Esophagus squamous epithelium (tissue), 5 donors: ENCODE results near the gene EI24. TPM values are rescaled to one million over a fixed set of nuclear protein-coding genes. Genes with fewer than 3 reads are reported as not detected.

ENCODE experiments used
- DNase-seq: peaks from one replicate; lab custom pipeline; 2025; lab: John Stamatoyannopoulos, UW
- H3K27ac ChIP-seq, 4 donors: fragments of 200-600 bp; sonication (generic); one replicate each; pipeline ENCODE4 v1.5.1; 2016 to 2019; ENCODE audit warnings: mild to moderate bottlenecking in 1 of 4
- H3K27me3 ChIP-seq, 4 donors: fragments of 200-600 bp; sonication (generic); 1 replicate in 3 of 4; 2 replicates in 1 of 4; pipeline versions ENCODE4 v1.5.1 to v1.6.0; 2017 to 2021; ENCODE audit warnings: antibody characterized with exemption in 1 of 4
- H3K36me3 ChIP-seq, 3 donors: fragments of 200-600 bp; sonication (generic); one replicate each; pipeline ENCODE4 v1.5.1; 2016 to 2019
- H3K4me1 ChIP-seq, 3 donors: fragments of 200-600 bp; sonication (generic); one replicate each; pipeline ENCODE4 v1.5.1; 2017 to 2019
- H3K4me3 ChIP-seq, 4 donors: fragments of 200-600 bp; sonication (generic); 1 replicate in 3 of 4; 2 replicates in 1 of 4; pipeline ENCODE4 v1.5.1; 2016 to 2019; ENCODE audit warnings: mild to moderate bottlenecking in 2 of 4, moderate library complexity in 1 of 4
- H3K9me3 ChIP-seq, 3 donors: fragments of 200-600 bp; sonication (generic); one replicate each; pipeline ENCODE4 v1.5.1; 2016 to 2019
- CTCF ChIP-seq, 6 experiments: fragments of 450-650 bp in 4 of 6; fragments of 200-600 bp in 2 of 6; sonication (generic) in 2 of 6; IDR thresholded peaks; one replicate each; pipeline ENCODE4 v1.5.1; 2016 to 2019; ENCODE audit warnings: antibody characterized with exemption in 6 of 6, mild to moderate bottlenecking in 4 of 6, moderate library complexity in 4 of 6
- POLR2A ChIP-seq, 4 donors: fragments of 450-650 bp; IDR thresholded peaks; one replicate each; pipeline ENCODE4 v1.6.1; 2017; ENCODE audit warnings: antibody characterized with exemption in 4 of 4, mild to moderate bottlenecking in 4 of 4, moderate library complexity in 3 of 4
- WGBS, 2 donors: methylation state at CpG; one replicate each; pipeline ENCODE4 v1.1.5; 2018; 5-methylcytosine and 5-hydroxymethylcytosine counted together
- intact Hi-C: fragments of 100-400 bp; cut with DNase I; formaldehyde crosslinking; loops from one replicate; pipeline ENCODE4 v1.15.0; 2022
- small RNA-seq, 4 donors: library from RNA; depleted of rRNA; stranded (forward); fragments of <200 nt; gene quantifications; one replicate each; pipeline ENCODE3, GENCODE V24; 2016
- total RNA-seq, 4 donors: library from RNA; depleted of rRNA; stranded (reverse); fragments of >200 nt; gene quantifications; one replicate each; pipeline ENCODE4 v1.1.0, GENCODE V29; 2016
- donor health status: DM: yes; HTN: yes; CAD: no.

Gene EI24
- total RNA-seq, 4 donors from 2014 or later = 63.6 to 128 (median 107) TPM

- Histone ChIP-seq H3K4me3 (peak overlapping the region; percentile 48 to 84 (median 78)), H3K9me3 (no peaks in the 10 kb centered on the region), H3K27ac (peak overlapping the region; percentile 92 to 97 (median 95)), H3K4me1 (peaks cover 0 to 25% (median 14%) of the 10 kb centered on the region in 3 donors), H3K27me3 (no peaks in the 10 kb centered on the region), H3K36me3 (peaks cover 0 to 20% (median 7%) of the 10 kb centered on the region in 3 donors)
- TF ChIP-seq CTCF (IDR thresholded peaks at IDR 0.05) (peak in 1 of 6 experiments; percentile 22), POLR2A (IDR thresholded peaks at IDR 0.05) (peak in 2 of 4 donors; percentile 55 to 77)
- intact Hi-C loops = no loop called here
- DNase-seq = peak; percentile 33
- WGBS, 2 donors = 0 to 1% methylated on average over 12 to 25 of the region's 51 CpGs
These were observed 56.5 kb downstream of the EI24 start for GRCh38 chr11:125625630-125626287.

GRCh38 chr11:125626288-125626950 lies 57.1 kb downstream of the EI24 start:
- H3K27ac ChIP-seq = peak overlapping the region; percentile 92 to 97 (median 95)
- H3K9me3 ChIP-seq = no peaks in the 10 kb centered on the region
- H3K4me1 ChIP-seq = peaks cover 0 to 25% (median 14%) of the 10 kb centered on the region in 3 donors
- 1% methylated on average over 16 of the region's 18 CpGs for WGBS, 2 donors
- peak overlapping the region; percentile 48 to 84 (median 78) for H3K4me3 ChIP-seq
- TF ChIP-seq POLR2A (IDR thresholded peaks at IDR 0.05) (no peak), CTCF (IDR thresholded peaks at IDR 0.05) (no peak)
- intact Hi-C loops = no loop called here
- no peaks in the 10 kb centered on the region for H3K27me3 ChIP-seq
- DNase-seq = no peak
- peaks cover 0 to 13% (median 1%) of the 10 kb centered on the region in 3 donors for H3K36me3 ChIP-seq

GRCh38 chr11:125627236-125627910 lies 58.1 kb downstream of the EI24 start:
- intact Hi-C loops = no loop called here
- Histone ChIP-seq H3K27me3 (no peaks in the 10 kb centered on the region), H3K4me1 (peaks cover 0 to 25% (median 14%) of the 10 kb centered on the region in 3 donors), H3K9me3 (no peaks in the 10 kb centered on the region), H3K4me3 (peak overlapping the region in 1 of 4 donors; percentile 84), H3K27ac (no peak overlapping the region), H3K36me3 (peaks cover 0 to 3% (median 0%) of the 10 kb centered on the region in 3 donors)
- DNase-seq = no peak
- 63 to 64% methylated on average over 7 of the region's 7 CpGs for WGBS, 2 donors
- TF ChIP-seq CTCF (IDR thresholded peaks at IDR 0.05) (no peak), POLR2A (IDR thresholded peaks at IDR 0.05) (no peak)

Small RNAs within 50 kb of the gene (small RNA-seq; reads per million reads assigned to genes)
- gene RNU6-1156P = 0 reads per million in 4 donors

Other genes starting within 250 kb of the EI24 start
- 10 to 100 TPM in 2 of 4 donors, 1 to 10 TPM in 1, not detected in 1; 7.6 to 19.3 (median 12.6) TPM for gene FEZ1, start 73.2 kb upstream of the EI24 start, total RNA-seq
- gene STT3A, start 23.4 kb downstream of the EI24 start, total RNA-seq = 10 to 100 TPM; 50.7 to 89.7 (median 67.2) TPM
- gene CHEK1, start 55.7 kb downstream of the EI24 start, total RNA-seq = 10 to 100 TPM in 1 of 4 donors, 1 to 10 TPM in 3; 4.0 to 21.7 (median 7.5) TPM
- gene ACRV1, start 111.4 kb downstream of the EI24 start, total RNA-seq = not detected
- not detected for gene PATE1, start 176.8 kb downstream of the EI24 start, total RNA-seq
- gene PATE2, start 209.4 kb downstream of the EI24 start, total RNA-seq = 1 to 10 TPM in 1 of 4 donors, not detected in 3; 3.1 TPM
- gene PATE3, start 218.7 kb downstream of the EI24 start, total RNA-seq = not detected